Measurements from ENCODE around the gene SPEM1.
A peak's percentile ranks its signal among the peaks of the same experiment; 100 is the strongest.

The SPEM1 gene

DNA sequence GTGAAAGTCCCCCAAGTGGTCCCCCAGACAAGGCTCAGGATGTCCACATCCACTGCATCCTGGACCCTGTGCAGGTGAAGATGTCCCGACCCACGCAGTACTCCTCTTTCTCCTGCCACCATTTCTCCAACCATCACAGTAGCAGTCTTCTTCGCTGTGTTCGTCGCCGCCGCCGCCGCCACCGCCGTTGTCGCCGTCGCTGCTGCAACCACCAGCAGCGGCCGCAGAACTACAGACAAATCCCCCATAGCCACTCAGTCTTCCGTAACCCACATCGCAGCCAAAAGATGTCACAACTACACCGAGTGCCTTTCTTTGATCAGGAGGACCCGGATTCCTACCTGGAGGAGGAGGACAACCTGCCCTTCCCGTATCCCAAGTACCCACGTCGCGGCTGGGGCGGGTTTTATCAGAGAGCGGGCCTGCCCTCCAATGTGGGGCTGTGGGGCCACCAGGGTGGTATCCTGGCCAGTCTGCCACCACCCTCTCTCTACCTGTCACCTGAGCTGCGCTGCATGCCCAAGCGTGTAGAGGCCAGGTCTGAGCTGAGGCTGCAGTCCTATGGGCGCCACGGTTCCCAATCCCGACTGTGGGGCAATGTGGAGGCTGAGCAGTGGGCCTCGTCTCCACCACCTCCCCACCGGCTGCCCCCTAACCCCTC is 6.2 kb downstream of the SPEM1 start:
- Histone ChIP-seq H3K27ac (ENCODE audit: low read length) (no peak overlapping the region), H3K9me3 (ENCODE audit: insufficient read depth, low read depth, low read length) (no peaks in the 10 kb centered on the region), H3K4me1 (ENCODE audit: insufficient read depth, low read length) (no peaks in the 10 kb centered on the region), H3K9ac (ENCODE audit: low read depth, low read length) (no peak overlapping the region), H3K27me3 (ENCODE audit: insufficient read depth, low read length) (no peaks in the 10 kb centered on the region), H3K36me3 (ENCODE audit: insufficient read depth, low read depth, low read length) (no peaks in the 10 kb centered on the region), H3K4me3 (ENCODE audit: low read length) (no peak overlapping the region)

DNA sequence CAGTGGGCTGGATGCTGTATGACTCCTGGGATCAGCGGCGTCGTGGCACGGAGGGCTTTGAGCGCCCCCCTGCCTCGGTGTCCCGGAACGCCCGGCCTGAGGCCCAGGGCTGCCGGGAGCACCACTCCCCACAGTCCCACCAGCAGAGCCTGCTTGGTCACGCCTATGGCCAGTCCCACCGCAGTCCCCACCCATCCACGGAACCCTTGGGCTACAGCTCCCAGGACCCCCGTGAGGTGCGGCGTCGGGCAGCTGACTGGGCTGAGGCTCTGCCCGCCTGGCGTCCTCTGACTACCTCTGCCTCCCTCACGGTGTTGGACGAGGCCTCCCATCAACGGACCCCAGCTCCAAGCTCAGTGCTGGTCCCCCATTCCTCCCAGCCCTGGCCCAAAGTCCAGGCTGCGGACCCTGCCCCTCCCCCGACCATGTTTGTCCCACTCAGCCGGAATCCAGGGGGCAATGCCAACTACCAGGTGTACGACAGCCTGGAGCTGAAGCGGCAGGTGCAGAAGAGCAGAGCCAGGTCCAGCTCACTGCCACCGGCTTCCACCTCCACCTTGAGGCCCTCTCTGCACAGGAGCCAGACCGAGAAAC is 6.9 kb downstream of the SPEM1 start:
- Histone ChIP-seq H3K36me3 (ENCODE audit: insufficient read depth, low read depth, low read length) (no peaks in the 10 kb centered on the region), H3K4me1 (ENCODE audit: insufficient read depth, low read length) (no peaks in the 10 kb centered on the region), H3K27me3 (ENCODE audit: insufficient read depth, low read length) (no peaks in the 10 kb centered on the region), H3K4me3 (ENCODE audit: low read length) (no peak overlapping the region), H3K9ac (ENCODE audit: low read depth, low read length) (no peak overlapping the region), H3K27ac (ENCODE audit: low read length) (no peak overlapping the region), H3K9me3 (ENCODE audit: insufficient read depth, low read depth, low read length) (no peaks in the 10 kb centered on the region)

DNA sequence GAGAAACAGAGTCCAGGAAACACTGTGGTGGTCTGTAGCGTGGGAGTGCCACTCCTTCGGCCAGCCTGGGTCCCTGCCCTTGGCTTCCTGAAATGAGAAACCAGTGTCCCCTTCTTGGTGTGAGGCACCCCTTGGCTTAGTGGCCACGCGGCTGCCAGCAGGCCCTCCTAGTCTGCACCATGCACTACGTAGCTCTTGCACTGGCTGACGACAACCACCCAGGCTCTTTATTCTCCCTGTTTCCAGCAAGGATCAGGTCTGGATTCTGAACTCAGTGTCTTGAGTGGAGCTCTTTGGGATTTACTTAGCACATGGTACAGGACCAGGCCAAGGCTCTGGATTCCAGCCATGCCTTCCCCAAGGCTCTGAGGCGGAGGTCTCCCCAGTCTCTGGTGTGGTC is 7.4 kb downstream of the SPEM1 start:
- no peak overlapping the region for H3K4me3 ChIP-seq (ENCODE audit: low read length)
- no peaks in the 10 kb centered on the region for H3K27me3 ChIP-seq (ENCODE audit: insufficient read depth, low read length)
- H3K4me1 ChIP-seq (ENCODE audit: insufficient read depth, low read length) = no peaks in the 10 kb centered on the region
- H3K9me3 ChIP-seq (ENCODE audit: insufficient read depth, low read depth, low read length) = no peaks in the 10 kb centered on the region
- H3K36me3 ChIP-seq (ENCODE audit: insufficient read depth, low read depth, low read length) = no peaks in the 10 kb centered on the region
- no peak overlapping the region for H3K27ac ChIP-seq (ENCODE audit: low read length)
- no peak overlapping the region for H3K9ac ChIP-seq (ENCODE audit: low read depth, low read length)

DNA sequence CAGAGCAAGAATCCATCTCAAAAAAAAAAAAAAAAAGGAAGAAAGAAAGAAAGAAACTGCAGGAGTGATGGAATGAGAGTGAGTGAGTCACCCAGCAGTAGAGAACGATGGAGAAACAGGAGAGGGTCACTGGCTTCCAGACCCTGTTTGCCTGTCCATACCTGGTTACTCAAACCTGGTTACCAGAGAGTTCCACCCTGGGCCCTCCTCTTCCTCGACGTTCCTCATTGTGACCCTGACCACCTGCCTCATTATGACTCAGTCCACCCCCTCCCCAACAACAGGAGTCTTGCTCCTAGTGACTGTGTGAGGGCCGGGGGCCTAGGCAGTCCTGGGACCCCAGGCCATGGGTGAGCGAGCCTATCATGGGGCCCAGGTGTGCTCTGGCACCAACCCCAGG is 8.4 kb downstream of the SPEM1 start, which contains the start of gene SPEM3:
TSS of gene SPEM3 (plus strand) at position 301 of the 400 bp plus-strand sequence. CDS start at position 347, 46 bp downstream.
- Histone ChIP-seq H3K9me3 (ENCODE audit: insufficient read depth, low read depth, low read length) (no peaks in the 10 kb centered on the region), H3K27me3 (ENCODE audit: insufficient read depth, low read length) (no peaks in the 10 kb centered on the region), H3K9ac (ENCODE audit: low read depth, low read length) (no peak within 1 kb of the TSS), H3K36me3 (ENCODE audit: insufficient read depth, low read depth, low read length) (no peaks in the 10 kb centered on the region), H3K27ac (ENCODE audit: low read length) (no peak within 1 kb of the TSS), H3K4me3 (ENCODE audit: low read length) (no peak within 1 kb of the TSS), H3K4me1 (ENCODE audit: insufficient read depth, low read length) (no peaks in the 10 kb centered on the region)

DNA sequence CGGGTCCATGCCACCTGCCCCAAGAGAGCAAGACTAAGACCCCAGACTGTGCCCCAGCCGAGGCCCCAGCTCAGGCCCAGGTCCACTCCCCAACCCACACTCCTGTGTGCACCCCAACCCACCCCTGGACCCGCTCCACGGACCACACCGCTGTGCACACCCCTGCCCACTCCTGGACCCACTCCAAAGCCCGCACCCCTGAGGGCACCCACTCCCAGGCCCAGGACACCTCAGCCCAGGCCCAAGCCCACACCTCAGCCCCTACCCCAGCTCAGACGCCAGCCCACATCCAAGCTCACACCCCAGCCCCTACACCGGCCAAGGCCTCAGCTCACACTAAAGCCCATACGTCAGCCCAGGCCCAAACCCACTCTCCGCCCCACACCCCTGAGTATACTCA is 9.6 kb downstream of the SPEM1 start:
- H3K9ac ChIP-seq (ENCODE audit: low read depth, low read length) = no peak overlapping the region
- no peaks in the 10 kb centered on the region for H3K9me3 ChIP-seq (ENCODE audit: insufficient read depth, low read depth, low read length)
- no peak overlapping the region for H3K27ac ChIP-seq (ENCODE audit: low read length)
- no peaks in the 10 kb centered on the region for H3K27me3 ChIP-seq (ENCODE audit: insufficient read depth, low read length)
- H3K4me3 ChIP-seq (ENCODE audit: low read length) = no peak overlapping the region
- no peaks in the 10 kb centered on the region for H3K36me3 ChIP-seq (ENCODE audit: insufficient read depth, low read depth, low read length)
- H3K4me1 ChIP-seq (ENCODE audit: insufficient read depth, low read length) = no peaks in the 10 kb centered on the region

DNA sequence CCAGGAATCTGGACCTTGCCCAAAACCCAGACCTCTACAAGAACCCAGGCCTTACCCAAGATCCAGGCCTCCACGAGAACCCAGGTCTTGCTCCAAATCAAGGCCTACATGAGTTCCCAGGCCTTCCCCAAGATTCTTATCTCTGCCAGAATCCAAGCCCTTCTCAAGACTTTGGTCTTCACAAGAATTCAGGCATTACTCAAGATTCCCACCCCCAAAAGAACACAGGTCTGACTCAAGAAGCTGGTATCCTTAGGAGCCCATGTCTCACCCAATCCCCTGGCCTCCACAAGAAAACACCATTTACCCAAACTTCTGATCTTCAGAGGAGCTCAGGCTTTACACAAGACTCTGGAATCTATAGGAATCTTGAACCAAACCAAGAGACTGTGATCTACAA is 11.1 kb downstream of the SPEM1 start:
- Histone ChIP-seq H3K9me3 (ENCODE audit: insufficient read depth, low read depth, low read length) (no peaks in the 10 kb centered on the region), H3K4me3 (ENCODE audit: low read length) (no peak overlapping the region), H3K27ac (ENCODE audit: low read length) (no peak overlapping the region), H3K27me3 (ENCODE audit: insufficient read depth, low read length) (peaks cover 9% of the 10 kb centered on the region), H3K36me3 (ENCODE audit: insufficient read depth, low read depth, low read length) (no peaks in the 10 kb centered on the region), H3K4me1 (ENCODE audit: insufficient read depth, low read length) (peaks cover under 1% of the 10 kb centered on the region; the same call in 1 of the 2 replicates), H3K9ac (ENCODE audit: low read depth, low read length) (no peak overlapping the region)

DNA sequence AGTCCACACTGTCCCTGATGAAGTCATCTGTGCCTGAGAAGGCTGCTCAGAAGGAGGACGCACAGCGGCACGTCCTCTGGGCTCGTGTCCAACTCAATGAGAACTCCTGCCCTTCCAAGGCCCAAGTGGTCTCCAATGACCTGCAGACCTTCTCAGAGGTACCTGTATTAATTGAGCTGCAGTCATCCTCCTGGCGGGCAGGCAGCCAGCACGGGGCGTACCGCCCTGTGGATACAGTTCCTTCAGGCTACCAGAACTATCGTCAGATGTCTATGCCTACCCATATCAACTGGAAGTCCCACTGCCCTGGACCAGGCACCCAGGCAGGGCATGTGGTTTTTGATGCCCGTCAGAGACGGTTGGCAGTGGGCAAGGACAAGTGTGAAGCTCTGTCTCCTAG is 12.2 kb downstream of the SPEM1 start:
- H3K27ac ChIP-seq (ENCODE audit: low read length) = no peak overlapping the region
- peaks cover 18% of the 10 kb centered on the region for H3K27me3 ChIP-seq (ENCODE audit: insufficient read depth, low read length)
- no peak overlapping the region for H3K4me3 ChIP-seq (ENCODE audit: low read length)
- H3K9ac ChIP-seq (ENCODE audit: low read depth, low read length) = no peak overlapping the region
- H3K36me3 ChIP-seq (ENCODE audit: insufficient read depth, low read depth, low read length) = no peaks in the 10 kb centered on the region
- H3K9me3 ChIP-seq (ENCODE audit: insufficient read depth, low read depth, low read length) = no peaks in the 10 kb centered on the region
- peaks cover 3% of the 10 kb centered on the region; the same call in 1 of the 2 replicates for H3K4me1 ChIP-seq (ENCODE audit: insufficient read depth, low read length)

DNA sequence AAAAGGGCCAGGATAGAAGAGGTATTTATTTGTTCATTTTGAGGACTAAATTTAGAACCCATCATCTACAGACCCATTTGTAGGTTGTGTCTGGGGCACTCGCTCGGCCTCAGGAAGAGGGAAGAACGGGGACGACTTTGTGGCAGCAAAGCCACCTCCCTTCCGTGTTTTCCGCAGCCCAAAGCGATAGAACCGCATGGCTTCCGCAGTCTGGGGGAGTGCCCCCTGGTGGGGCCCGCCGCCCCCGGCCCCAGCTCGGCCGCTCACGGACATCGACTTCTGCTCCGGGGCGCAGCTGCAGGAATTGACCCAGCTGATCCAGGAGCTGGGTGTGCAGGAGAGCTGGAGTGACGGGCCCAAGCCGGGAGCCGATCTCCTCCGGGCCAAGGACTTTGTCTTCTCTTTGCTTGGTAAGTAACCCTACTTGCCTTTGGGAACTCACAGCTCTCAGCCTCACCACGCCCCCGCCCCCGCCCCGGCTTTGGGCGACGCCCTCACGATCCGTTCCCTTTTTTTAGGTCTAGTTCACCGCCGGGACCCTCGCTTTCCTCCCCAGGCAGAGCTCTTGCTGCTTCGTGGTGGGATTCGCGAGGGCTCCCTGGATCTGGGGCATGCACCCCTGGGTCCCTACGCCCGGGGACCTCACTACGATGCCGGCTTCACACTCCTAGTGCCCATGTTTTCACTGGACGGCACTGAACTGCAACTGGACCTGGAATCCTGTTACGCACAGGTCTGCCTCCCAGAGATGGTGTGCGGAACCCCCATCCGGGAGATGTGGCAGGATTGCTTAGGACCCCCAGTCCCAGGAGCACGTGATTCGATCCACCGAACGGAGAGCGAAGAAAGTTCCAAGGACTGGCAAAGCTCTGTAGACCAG is 15.8 kb downstream of the SPEM1 start:
- Histone ChIP-seq H3K27me3 (ENCODE audit: insufficient read depth, low read length) (peaks cover 44% of the 10 kb centered on the region), H3K27ac (ENCODE audit: low read length) (no peak overlapping the region), H3K4me3 (ENCODE audit: low read length) (peak overlapping the region; percentile 86), H3K36me3 (ENCODE audit: insufficient read depth, low read depth, low read length) (no peaks in the 10 kb centered on the region), H3K9ac (ENCODE audit: low read depth, low read length) (peak overlapping the region; percentile 63; the same call in 1 of the 2 replicates), H3K4me1 (ENCODE audit: insufficient read depth, low read length) (peaks cover 17% of the 10 kb centered on the region; the same call in 1 of the 2 replicates), H3K9me3 (ENCODE audit: insufficient read depth, low read depth, low read length) (no peaks in the 10 kb centered on the region)

DNA sequence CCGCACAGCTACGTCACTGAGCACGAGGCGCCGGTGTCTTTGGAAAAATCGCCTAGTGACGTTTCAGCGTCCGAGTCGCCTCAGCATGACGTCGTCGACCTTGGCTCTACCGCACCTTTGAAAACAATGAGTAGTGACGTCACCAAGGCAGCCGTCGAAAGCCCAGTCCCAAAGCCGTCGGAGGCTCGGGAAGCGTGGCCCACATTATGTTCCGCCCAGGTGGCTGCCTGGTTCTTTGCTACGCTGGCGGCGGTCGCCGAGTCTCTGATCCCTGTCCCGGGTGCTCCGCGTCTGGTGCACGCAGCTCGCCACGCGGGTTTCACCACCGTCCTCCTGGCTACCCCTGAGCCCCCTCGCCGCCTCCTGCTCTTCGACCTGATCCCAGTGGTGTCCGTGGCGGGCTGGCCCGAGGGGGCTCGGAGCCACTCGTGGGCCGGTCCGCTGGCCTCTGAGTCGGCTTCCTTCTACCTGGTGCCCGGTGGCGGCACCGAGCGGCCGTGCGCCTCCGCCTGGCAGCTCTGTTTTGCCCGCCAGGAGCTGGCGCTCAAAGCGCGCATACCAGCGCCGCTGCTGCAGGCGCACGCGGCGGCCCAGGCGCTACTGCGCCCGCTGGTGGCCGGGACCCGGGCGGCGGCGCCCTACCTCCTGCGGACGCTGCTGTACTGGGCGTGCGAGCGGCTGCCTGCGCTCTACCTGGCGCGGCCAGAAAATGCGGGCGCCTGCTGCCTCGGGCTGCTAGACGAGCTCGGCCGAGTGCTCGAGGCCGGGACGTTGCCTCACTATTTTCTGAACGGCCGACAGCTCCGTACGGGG is 16.6 kb downstream of the SPEM1 start:
- Histone ChIP-seq H3K4me1 (ENCODE audit: insufficient read depth, low read length) (peaks cover 26% of the 10 kb centered on the region; the same call in 1 of the 2 replicates), H3K36me3 (ENCODE audit: insufficient read depth, low read depth, low read length) (no peaks in the 10 kb centered on the region), H3K4me3 (ENCODE audit: low read length) (peak overlapping the region; percentile 86), H3K27ac (ENCODE audit: low read length) (no peak overlapping the region), H3K9me3 (ENCODE audit: insufficient read depth, low read depth, low read length) (no peaks in the 10 kb centered on the region), H3K9ac (ENCODE audit: low read depth, low read length) (peak overlapping the region; percentile 63; the same call in 1 of the 2 replicates), H3K27me3 (ENCODE audit: insufficient read depth, low read length) (peaks cover 49% of the 10 kb centered on the region)

DNA sequence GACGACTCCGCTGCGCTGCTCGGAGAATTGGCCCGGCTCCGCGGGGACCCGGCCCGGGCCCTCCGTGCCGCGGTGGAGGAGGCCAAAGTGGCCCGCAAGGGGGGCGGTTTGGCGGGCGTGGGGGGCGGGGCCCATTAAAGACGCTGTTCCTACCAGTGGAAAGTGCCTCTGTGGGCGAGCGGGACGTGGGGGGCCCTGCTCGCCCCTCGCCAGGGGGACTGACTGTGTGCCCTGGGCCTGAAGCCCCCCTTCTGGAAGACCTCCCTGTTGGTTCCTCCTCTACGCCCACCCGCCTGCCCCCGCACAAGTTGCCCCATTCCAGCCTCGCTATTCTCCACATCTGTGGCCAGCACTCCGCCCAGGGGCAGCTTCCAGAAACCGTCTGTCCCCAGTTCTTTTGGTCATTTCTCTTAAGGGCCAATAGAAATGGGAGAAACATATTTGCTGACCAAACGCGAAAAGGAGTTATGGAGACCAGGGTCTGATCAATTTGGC is 17.3 kb downstream of the SPEM1 start:
- Histone ChIP-seq H3K4me1 (ENCODE audit: insufficient read depth, low read length) (peaks cover 28% of the 10 kb centered on the region; the same call in 1 of the 2 replicates), H3K4me3 (ENCODE audit: low read length) (peak overlapping the region; percentile 86), H3K9ac (ENCODE audit: low read depth, low read length) (peak overlapping the region; percentile 14; the same call in 1 of the 2 replicates), H3K27ac (ENCODE audit: low read length) (no peak overlapping the region), H3K27me3 (ENCODE audit: insufficient read depth, low read length) (peaks cover 53% of the 10 kb centered on the region), H3K9me3 (ENCODE audit: insufficient read depth, low read depth, low read length) (no peaks in the 10 kb centered on the region), H3K36me3 (ENCODE audit: insufficient read depth, low read depth, low read length) (no peaks in the 10 kb centered on the region)

Data from iPS-20b (cell line).